IMR-90 (cell line): Measurements from ENCODE around the gene SNRK.

ENCODE experiments used
- BHLHE40 ChIP-seq: fragments of 150-350 bp; IDR thresholded peaks from 2 replicates; pipeline ENCODE4 v1.6.1; 2016; ENCODE audit warnings: mild to moderate bottlenecking, low read depth, low read length
- CEBPB ChIP-seq: IDR thresholded peaks from 2 replicates; pipeline ENCODE4 v1.6.1; 2012; ENCODE audit warnings: low read depth, low read length, improper control_type of control experiment
- CTCF ChIP-seq: conservative IDR thresholded peaks from 2 replicates; pipeline ENCODE4 v1.5.1; 2012; ENCODE audit warnings: mild to moderate bottlenecking, low read depth, low read length, improper control_type of control experiment
- NFE2L2 ChIP-seq: fragments of 150-350 bp; IDR thresholded peaks from 2 replicates; pipeline ENCODE4 v1.6.1; 2016; ENCODE audit warnings: low read depth, mild to moderate bottlenecking, low read length
- POLR2A ChIP-seq: IDR thresholded peaks from 2 replicates; pipeline ENCODE4 v1.6.1; 2012; ENCODE audit warnings: mild to moderate bottlenecking, low read depth, low read length
- RAD21 ChIP-seq: IDR thresholded peaks from 2 replicates; pipeline ENCODE4 v1.6.1; 2012; ENCODE audit warnings: low read length, improper control_type of control experiment
- RCOR1 ChIP-seq: IDR thresholded peaks from 2 replicates; pipeline ENCODE4 v1.6.1; 2012; ENCODE audit warnings: mild to moderate bottlenecking, low read length, improper control_type of control experiment; ENCODE audit not compliant: insufficient replicate concordance
- RFX5 ChIP-seq: IDR thresholded peaks from 2 replicates; pipeline ENCODE4 v1.8.0; 2012; ENCODE audit warnings: low read depth, mild to moderate bottlenecking, low read length, moderate library complexity
- SMC3 ChIP-seq: fragments of 150-350 bp; IDR thresholded peaks from 2 replicates; pipeline ENCODE4 v1.6.1; 2016; ENCODE audit warnings: low read depth, mild to moderate bottlenecking, antibody characterized with exemption, low read length, moderate library complexity
- TF ChIP-seq, protein P1 (sequence below): fragments of 150-350 bp; IDR thresholded peaks from 2 replicates; pipeline ENCODE4 v1.6.1; 2017; ENCODE audit warnings: mild to moderate bottlenecking, antibody characterized with exemption, low read length, low read depth

DNA sequence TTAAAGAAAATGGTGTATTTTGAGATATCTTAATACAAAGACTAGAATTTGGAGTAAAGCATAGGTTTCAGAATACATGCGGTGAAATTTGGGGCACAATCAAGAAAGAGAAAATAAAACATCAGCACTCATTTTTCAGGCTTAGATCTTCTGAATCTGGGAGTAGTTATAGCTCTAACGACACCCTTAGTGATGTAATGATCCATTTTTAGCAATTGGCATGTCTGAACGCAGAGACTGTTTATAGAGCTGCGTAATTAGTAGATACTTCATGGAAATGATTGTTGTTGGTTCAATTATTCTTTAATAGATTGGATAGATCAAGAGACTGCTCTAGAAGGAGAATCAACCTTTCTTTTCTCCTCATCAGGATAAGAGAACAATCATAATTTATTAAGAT is 47.5 kb upstream of the SNRK start:
- no peak for TF ChIP-seq CTCF
- no peak for TF ChIP-seq RFX5
- no peak for TF ChIP-seq SMC3
- no peak for TF ChIP-seq RCOR1
- TF ChIP-seq NFE2L2 = no peak
- TF ChIP-seq BHLHE40 = no peak
- TF ChIP-seq CEBPB = no peak
- TF ChIP-seq, protein P1, sequence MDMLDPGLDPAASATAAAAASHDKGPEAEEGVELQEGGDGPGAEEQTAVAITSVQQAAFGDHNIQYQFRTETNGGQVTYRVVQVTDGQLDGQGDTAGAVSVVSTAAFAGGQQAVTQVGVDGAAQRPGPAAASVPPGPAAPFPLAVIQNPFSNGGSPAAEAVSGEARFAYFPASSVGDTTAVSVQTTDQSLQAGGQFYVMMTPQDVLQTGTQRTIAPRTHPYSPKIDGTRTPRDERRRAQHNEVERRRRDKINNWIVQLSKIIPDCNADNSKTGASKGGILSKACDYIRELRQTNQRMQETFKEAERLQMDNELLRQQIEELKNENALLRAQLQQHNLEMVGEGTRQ = no peak
- TF ChIP-seq RAD21 = no peak
- TF ChIP-seq POLR2A = no peak
